ENCODE data around the gene CFAP99. TPM values are rescaled to one million over a fixed set of nuclear protein-coding genes. Genes with fewer than 3 reads are reported as not detected.

CFAP99 gene
- total RNA-seq, 1 donor = not detected

DNA sequence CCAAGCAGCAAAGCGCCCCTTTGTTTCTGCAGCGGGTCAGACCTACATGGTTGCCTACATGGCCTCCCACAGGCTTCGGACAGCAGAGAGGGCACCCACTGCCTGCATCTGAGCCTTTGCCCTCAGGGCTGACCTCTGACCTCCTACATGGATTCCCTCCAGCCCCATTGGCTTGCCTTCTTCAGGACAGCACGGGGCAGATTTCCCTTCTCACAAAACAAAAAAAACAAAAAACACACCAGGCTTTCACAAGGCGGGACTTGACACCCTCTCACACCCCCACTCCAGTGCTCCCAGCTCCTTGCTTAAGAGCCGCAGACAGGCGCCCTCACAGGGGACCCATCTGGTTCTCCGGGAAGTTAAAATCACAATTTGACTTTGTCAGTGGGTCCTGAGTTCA lies 33.2 kb upstream of the CFAP99 start:
- DNase-seq (ENCODE audit: low read depth) = no peak
- H3K4me3 ChIP-seq (ENCODE audit: low read depth, low read length) = no peak overlapping the region
- TF ChIP-seq, protein P1, sequence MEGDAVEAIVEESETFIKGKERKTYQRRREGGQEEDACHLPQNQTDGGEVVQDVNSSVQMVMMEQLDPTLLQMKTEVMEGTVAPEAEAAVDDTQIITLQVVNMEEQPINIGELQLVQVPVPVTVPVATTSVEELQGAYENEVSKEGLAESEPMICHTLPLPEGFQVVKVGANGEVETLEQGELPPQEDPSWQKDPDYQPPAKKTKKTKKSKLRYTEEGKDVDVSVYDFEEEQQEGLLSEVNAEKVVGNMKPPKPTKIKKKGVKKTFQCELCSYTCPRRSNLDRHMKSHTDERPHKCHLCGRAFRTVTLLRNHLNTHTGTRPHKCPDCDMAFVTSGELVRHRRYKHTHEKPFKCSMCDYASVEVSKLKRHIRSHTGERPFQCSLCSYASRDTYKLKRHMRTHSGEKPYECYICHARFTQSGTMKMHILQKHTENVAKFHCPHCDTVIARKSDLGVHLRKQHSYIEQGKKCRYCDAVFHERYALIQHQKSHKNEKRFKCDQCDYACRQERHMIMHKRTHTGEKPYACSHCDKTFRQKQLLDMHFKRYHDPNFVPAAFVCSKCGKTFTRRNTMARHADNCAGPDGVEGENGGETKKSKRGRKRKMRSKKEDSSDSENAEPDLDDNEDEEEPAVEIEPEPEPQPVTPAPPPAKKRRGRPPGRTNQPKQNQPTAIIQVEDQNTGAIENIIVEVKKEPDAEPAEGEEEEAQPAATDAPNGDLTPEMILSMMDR (IDR thresholded peaks at IDR 0.05; ENCODE audit: insufficient read depth, low read depth, low read length) = no peak

DNA sequence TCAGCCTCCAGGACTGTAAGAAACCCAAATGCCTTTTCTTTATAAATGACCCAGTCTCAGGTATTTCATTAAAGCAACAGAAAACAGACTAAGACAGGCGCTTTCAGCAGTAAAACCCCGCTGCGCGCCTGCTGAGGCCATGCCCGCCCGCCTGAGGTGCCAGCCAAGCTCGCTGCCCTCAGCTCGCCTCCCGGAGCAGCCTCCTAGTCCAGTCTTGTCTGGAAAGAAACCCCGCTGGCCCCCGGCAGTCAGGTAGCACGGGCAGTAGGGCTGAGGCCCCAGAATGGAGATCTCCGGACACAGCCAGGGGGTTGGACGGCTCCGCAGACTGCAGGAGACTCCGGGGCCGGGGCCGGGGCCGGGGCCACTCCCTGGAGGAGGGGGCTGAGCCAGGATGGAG lies 32.0 kb upstream of the CFAP99 start:
- TF ChIP-seq, protein P1 (IDR thresholded peaks at IDR 0.05; ENCODE audit: insufficient read depth, low read depth, low read length) = no peak
- DNase-seq (ENCODE audit: low read depth) = no peak
- H3K4me3 ChIP-seq (ENCODE audit: low read depth, low read length) = no peak overlapping the region

DNA sequence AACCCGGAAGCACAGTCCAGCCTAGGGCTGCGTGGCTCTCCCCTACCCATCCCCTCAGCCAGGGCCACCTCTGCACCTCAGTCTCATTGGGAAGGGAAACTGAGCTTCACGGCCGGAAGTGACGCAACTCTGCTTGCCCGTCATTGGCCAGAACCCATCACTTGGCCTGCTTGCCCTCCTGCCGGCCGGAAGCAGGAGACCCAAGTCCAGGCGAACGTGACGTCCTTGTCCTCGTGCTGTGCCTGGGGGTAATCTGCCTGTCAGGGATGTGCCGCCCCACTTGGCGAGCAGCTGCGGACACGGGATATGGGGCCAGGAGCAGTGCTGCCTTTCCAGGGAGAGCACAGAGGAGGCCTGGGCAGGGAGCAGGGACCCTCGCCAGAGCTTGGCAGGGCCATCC lies 31.5 kb upstream of the CFAP99 start:
- no peak overlapping the region for H3K4me3 ChIP-seq (ENCODE audit: low read depth, low read length)
- no peak for DNase-seq (ENCODE audit: low read depth)
- TF ChIP-seq, protein P1 (IDR thresholded peaks at IDR 0.05; ENCODE audit: insufficient read depth, low read depth, low read length) = no peak

DNA sequence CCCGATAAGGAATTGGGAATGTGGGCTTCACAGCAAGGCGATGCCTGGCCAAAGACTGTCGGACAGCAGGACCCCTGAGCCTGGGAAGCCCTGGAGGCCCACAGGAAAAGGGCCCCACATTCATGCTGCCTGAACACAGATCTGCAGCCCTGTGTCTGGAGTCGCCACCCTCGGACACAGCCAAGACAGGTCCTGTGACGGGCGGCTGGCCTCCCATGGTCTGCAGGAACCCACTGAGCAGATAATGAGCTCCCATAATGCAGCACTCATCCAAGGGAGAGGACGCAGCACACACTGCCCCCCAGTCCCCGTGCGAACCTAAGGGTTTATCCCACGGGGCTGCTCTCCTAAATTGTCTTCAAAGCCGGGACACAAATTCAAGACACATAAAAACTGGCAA lies 30.9 kb upstream of the CFAP99 start:
- H3K4me3 ChIP-seq (ENCODE audit: low read depth, low read length) = no peak overlapping the region
- TF ChIP-seq, protein P1 (IDR thresholded peaks at IDR 0.05; ENCODE audit: insufficient read depth, low read depth, low read length) = no peak
- DNase-seq (ENCODE audit: low read depth) = no peak

DNA sequence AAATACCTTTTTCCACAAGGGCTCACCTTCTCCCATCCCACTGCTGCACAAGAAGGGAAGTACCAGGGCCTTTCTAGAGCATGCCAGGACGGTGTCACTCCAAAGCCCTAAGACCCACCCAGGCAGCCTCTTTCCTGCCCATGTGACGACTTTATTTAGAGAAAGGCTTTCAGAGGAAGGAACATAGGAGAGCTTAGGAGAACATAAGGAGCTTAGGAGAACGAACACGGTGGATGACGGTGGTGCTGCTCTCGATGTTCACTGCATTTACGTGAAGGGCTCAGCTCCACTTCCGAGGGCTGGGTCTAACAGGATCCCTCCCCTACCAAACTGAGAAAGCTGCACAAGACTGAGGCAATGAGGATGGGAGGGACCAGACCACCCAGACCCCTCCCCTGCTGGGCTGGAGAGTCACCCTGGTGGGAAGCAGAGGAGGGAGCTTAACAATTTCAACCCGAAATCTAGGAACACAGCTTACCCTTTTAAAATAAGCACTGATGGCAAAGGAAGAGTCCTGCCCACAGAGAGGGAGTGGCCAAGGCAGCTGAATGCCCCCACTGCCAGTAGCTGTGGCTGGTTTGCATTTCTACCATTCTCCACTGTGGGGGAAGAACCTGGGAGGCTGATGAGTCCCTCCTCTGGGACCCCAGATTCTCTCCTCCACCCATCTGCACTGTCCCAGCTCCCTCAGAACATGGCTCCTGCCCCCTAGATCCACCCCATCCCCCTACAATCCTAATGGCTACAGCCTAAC lies 30.1 kb upstream of the CFAP99 start:
- DNase-seq (ENCODE audit: low read depth) = peak; percentile 52
- TF ChIP-seq, protein P1 (IDR thresholded peaks at IDR 0.05; ENCODE audit: insufficient read depth, low read depth, low read length) = no peak
- H3K4me3 ChIP-seq (ENCODE audit: low read depth, low read length) = no peak overlapping the region

DNA sequence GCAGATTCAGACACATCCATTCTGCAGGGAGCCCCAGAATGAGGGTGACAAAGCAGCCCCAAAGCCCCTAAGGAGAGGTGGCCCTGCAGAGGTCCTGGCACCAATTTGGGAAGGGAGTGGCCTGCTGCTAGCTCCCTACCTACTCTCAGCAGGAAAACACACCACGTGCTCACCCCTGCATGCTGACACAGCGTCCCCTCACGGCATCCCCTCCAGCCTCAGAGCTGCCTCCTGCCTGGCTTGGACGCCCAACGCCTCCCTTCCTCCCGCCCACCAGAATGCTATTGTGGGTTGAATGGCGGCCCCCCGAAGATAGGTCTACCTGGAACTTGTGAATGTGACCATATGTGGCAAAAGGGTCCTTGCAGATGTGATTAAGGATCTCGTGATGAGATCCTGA lies 29.1 kb upstream of the CFAP99 start:
- TF ChIP-seq, protein P1 (IDR thresholded peaks at IDR 0.05; ENCODE audit: insufficient read depth, low read depth, low read length) = no peak
- DNase-seq (ENCODE audit: low read depth) = no peak
- H3K4me3 ChIP-seq (ENCODE audit: low read depth, low read length) = no peak overlapping the region

DNA sequence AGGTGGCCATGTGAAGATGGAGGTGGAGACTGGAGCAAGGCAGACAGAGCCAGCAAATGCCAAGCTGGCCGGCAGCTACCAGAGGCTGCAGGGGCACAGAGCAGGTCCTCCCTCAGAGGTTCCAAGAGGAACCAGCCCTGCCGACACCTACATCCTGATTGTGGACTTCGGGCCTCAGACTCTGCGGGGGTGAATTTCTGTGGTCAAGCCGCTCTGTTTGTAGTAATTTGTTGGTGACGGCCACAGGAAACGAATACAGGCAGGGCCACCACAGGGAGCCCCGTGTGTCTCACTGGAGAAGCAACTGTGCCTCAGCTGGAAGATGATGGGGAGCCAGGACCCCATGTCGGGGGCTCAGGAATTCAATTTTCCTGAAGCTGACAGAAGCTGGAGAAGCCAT lies 28.6 kb upstream of the CFAP99 start:
- no peak overlapping the region for H3K4me3 ChIP-seq (ENCODE audit: low read depth, low read length)
- no peak for DNase-seq (ENCODE audit: low read depth)
- TF ChIP-seq, protein P1 (IDR thresholded peaks at IDR 0.05; ENCODE audit: insufficient read depth, low read depth, low read length) = no peak

Data from fibroblast of villous mesenchyme (primary cell).